Daoy (cell line): ENCODE results near the gene OTULIN. TPM values are rescaled to one million over a fixed set of nuclear protein-coding genes. Genes with fewer than 3 reads are reported as not detected.

Experiments
- DNase-seq: peaks from one replicate; pipeline ENCODE4 v3.0.0-alpha.2; 2015; ENCODE audit warnings: low read depth
- total RNA-seq: library from RNA; depleted of rRNA; stranded (reverse); fragments of >200 nt; shearing (Covaris generic); gene quantifications from 2 replicates; pipeline ENCODE4 v1.2.3, GENCODE V29; 2014

OTULIN gene
- total RNA-seq, 1 experiment from 2014 or later, result 13.6 TPM

GRCh38 chr5:14696851-14697250, 32.3 kb downstream of the OTULIN start:
- DNase-seq, result no peak

- DNase-seq, result no peak
Measured at GRCh38 chr5:14698495-14698894, 34.0 kb downstream of the OTULIN start.

- DNase-seq, result no peak
Measured at GRCh38 chr5:14699159-14699558, 34.6 kb downstream of the OTULIN start.

DNA sequence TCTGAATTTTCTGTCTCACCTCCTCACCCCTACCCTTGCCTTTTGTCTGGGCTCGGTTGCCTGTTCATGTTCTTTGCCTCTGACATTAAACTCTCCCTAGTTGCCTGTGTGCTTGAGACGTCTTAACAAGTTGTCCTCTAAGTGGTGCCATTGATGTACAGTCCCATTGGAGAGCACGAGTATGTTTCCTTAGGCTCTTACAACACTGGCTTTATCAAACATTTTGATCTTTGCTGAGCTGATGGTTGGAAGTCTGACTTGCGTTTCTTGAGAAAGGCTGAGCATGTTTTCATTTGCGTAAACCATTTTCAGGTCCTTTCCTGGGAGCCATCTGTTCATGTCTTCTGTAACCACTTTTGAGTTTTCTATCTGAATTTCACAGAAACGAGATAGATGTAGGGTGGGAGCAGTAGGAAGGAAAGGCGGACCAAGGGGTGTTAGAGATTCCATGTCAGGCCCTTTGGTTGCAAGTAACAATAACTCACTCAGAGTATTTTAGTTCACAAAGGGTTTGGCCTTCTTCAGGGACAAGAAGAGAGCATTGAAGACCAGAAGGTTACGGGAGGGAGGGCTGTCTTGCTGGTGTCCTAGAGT, 35.4 kb downstream of the OTULIN start:
- no peak for DNase-seq

GRCh38 chr5:14700478-14701436, 36.2 kb downstream of the OTULIN start:
- DNase-seq, result no peak

DNA sequence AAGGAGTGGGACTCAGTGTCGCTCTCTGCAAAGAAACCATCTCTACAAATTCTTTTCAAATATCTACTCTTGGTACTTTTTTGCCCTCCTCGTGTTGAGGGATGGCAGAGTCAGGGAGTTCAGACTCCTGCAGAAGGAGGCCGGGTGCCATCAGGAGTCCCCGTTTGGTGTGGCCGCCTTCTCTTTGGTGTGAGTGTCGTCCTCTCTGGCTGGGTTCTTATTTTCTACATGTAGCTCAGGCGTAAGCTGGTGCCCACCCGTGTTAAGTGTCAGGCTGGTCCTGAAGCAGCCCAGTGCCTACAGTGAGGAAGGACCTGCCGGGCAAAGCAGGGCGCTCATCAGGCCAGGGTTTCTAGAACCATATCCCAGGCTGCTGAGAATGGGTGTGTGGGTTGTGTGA, 37.0 kb downstream of the OTULIN start:
- DNase-seq, result no peak

DNA sequence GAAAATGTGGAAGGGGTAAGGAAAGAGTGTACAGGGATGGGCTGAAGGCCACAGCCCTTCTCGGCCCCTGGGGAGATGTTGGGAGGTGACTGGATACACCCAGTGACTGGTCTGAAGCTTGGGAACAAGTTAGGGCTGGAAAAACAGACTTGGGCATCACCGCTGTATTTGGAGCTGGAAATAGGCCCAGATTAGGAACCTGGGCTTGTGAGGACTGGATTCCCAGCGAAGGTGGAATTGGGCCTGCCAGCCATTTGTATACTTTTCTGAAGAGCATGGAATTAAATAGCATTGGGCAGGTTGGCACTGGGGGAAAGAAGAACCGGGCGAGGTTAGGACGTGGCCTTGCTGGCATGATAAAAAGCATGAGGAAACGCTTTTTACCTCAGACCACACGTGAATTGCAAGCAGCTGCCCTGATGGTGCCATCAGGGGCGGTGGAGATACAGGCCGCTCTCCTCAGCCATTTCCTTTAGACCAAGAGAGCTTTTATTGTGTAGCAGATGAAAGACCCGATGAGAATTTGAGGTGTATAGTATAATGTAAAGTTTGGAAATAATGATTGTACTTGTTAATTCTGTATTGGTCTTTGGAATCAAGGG, 37.8 kb downstream of the OTULIN start:
- no peak for DNase-seq

DNA sequence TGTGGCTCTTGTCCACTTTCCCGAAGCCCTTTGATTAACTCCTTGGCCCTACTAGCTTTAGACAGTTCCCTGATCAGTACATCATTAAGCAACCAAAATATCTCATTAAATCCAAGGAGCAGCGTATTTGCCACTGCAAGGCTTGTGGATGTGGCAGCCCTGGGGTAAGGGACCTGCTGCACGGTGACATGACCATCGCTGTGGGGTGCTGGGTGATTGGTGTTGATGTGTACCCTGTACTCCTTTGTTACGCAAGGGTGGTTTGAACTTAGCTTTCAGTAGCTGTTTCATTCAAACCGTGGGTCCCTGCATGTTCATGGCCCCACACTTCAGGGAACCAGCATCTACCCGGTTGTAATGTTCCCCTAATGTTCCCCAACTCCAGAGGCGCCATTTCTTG, 41.0 kb downstream of the OTULIN start:
- DNase-seq, result no peak

DNA sequence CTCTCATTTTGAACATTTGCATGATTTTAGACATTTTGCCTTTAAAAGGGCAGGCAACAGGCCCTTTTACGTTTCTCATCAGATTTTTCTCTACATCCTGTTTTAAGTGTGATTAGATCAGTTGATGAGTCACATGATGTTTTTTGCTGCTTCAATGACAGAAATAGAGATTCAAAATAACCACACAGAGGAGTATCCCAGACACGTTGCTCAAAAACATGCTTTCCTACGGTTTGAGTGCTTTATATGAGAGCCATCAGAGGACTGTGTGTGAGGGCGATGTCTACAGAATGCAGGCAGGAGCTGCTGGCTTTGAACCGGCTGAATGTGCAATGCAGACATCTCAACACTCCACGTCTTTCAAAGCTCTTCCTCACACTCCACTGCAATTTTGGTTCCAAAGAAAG, 42.1 kb downstream of the OTULIN start:
- no peak for DNase-seq

- no peak for DNase-seq
Measured at GRCh38 chr5:14707811-14708390, 43.4 kb downstream of the OTULIN start.

DNA sequence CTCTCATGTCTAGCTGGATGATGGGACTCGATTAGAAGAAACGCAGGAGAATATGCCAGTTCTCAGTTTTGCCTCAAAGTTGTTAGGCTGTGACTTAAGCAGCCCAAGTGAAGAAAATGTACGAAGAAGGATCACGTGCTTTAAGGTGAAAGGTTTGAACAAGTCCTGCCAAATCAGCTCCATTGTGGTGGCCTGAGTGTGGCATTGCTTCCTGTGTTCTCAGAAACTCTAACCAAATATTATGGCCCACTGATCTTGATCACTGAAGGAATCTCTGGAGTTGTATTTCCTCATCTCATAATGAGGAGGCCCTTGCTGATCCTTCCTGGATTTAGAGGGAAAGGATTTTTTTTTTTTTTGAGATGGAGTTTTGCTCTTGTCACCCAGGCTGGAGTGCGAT, 44.0 kb downstream of the OTULIN start:
- DNase-seq, result no peak

DNA sequence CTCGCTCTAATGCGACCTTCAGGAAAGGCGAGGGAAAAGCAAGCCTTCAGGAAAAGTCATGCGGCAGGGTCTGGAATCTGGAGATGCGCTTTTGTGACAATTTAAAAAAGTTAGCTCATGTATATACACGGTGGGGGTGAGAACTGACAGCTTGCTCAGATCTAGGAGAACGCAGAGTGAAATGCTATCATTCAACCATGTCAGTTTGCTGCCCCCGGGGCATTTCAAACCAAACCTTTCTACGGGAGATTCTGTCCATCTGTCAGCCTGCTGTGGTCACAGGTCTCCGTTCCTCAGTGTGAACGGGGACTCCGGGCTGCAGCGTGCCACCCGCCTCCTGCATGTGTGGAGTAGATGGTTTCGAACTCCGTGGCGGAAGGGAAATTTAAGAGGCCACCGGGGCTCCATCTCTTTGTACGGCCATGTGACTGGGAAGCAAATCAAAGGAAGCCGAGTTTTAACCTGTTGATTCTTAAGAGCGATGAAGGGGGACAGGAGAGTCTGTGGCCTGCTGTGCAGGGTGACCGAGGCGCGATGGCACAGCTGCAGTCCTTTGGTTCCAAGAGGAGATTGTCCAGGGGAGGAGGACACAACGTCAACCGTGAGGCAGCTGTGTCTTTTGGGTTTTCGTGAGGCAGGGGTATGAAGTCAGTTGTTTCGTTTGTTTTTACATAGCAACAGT, 45.9 kb downstream of the OTULIN start:
- no peak for DNase-seq

- DNase-seq, result no peak
Measured at GRCh38 chr5:14712131-14712530, 47.6 kb downstream of the OTULIN start.

DNA sequence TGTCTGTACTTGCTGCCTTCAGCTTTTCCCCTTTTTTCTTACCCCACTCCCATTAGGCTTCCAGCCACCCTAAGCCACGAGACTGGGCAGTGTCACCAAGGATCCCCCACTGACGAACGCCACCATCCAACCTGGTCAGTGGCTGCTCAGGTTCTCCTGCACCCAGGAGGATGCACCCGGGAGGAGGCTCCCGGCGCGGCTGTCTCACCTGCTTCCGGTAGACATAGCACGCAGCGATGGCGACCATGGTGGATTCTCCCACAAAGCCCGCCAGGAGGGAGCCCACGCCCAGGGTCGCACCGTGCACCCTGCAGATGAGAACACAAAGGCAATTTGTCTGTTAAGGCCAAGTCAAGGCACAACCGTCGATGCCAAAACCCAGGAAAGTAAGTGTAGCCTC, 48.1 kb downstream of the OTULIN start:
- DNase-seq, result no peak

DNA sequence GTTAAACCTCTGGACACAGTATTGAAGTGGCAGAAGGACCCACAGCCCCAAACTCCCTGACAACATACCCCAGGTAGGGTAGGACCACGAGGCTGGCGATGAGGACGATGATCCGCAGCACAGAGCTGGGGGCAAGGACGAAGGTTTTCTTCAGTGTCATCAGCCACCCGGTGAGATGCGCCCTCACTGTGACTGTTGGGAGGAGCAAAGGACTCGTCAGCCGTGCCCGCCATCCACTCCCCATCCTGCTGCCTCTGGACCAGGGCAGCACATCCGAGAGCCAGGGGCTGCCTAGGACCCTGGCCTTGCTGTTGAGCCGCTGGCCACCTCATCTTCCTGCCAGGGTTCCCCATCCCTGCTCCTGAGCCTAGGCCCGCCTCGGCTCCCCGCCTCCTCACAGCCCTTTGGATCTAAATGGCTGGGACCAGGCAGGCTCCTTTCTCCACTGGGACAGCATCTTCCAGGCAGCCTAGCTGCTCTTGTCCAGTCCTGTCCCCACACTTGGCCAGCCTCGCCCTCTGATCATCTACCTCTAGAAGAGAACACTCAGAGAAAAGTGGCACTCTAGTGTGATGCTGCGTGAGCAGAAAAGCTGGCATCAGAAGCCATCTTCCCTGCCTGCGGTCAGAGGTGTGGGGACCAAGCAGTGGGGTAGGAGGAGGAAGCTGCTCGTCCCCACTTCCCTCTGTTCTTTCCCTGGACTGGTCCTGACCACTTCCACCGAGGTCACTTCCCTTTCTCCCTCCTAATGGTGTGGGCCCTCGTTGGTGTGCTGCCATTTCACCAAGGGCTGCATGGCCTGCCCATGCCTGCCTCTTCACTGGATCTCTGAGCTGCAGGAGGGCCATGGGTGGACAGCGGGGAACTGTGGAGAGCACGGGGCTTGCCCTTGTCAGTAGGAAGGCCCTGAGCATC, 49.2 kb downstream of the OTULIN start:
- DNase-seq, result no peak

DNA sequence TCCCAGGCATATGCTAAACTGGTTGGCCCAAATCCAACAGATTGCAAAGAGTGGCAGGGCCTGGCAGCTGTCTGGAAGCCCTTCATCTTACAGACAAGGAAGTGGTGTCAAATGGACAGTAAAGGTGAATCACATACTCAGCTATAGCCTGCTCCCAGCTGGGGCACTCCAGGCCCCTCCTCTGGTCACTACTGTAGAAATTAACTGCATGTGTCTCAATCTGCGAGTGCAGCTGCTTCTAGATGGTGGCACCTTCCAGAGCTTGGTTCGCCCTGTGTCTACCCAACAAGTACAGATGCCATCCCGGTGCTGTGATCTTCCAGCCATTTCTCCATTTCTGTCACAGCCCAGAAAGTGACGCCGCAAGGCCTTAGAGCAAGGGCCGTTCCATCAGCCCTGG, 50.2 kb downstream of the OTULIN start:
- DNase-seq, result no peak

DNA sequence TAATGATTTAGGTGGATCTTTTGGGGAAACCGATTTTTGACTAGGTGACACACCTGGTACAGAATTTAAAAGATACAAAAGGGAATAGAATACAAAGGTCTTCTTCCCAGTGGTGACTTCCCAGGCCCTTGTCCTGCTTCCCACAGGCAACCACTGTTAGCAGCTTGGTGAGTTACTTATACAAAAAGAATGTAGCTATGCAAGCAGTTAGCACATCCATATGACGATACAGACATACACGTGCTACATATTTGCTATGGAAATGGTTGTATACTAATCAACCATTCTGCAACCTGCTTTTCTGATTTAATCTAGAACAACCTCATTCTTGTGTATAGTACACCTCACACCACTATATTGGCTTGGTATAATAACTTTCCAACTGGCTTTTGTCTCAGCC, 51.0 kb downstream of the OTULIN start:
- no peak for DNase-seq

- no peak for DNase-seq
Measured at GRCh38 chr5:14716755-14717752, 52.5 kb downstream of the OTULIN start.

GRCh38 chr5:14718778-14719177, 54.3 kb downstream of the OTULIN start:
- no peak for DNase-seq
